ENCODE measurements around the gene LARP1B.
"Not testable (repeated sequence)": the region's sequence is repeated elsewhere in the genome, so short reads cannot be mapped to it uniquely, and the experiment has no call there.

DNA sequence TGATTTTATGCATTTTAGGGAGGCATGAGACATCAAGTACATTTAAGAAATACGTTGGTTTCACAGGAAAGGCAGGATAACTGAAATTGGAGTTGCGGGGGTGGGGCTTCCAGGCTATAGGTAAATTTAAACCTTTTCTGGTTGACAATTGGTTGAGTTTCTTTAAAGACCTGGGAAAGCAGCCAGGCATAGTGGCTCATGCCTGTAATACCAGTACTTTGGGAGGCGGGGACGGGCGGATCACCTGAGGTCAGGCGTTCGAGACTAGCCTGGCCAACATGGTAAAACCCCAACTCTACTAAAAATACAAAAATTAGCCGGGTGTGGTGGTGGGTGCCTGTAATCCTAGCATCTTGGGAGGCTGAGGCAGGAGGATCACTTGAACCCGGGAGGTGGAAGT is 6.2 kb upstream of the LARP1B start:
- TF ChIP-seq, protein P1, sequence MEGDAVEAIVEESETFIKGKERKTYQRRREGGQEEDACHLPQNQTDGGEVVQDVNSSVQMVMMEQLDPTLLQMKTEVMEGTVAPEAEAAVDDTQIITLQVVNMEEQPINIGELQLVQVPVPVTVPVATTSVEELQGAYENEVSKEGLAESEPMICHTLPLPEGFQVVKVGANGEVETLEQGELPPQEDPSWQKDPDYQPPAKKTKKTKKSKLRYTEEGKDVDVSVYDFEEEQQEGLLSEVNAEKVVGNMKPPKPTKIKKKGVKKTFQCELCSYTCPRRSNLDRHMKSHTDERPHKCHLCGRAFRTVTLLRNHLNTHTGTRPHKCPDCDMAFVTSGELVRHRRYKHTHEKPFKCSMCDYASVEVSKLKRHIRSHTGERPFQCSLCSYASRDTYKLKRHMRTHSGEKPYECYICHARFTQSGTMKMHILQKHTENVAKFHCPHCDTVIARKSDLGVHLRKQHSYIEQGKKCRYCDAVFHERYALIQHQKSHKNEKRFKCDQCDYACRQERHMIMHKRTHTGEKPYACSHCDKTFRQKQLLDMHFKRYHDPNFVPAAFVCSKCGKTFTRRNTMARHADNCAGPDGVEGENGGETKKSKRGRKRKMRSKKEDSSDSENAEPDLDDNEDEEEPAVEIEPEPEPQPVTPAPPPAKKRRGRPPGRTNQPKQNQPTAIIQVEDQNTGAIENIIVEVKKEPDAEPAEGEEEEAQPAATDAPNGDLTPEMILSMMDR (IDR thresholded peaks at IDR 0.05; ENCODE audit: low read depth, low read length) = not testable (repeated sequence)
- not testable (repeated sequence) for TF ChIP-seq EZH2phosphoT487 (IDR thresholded peaks at IDR 0.05; ENCODE audit: low read depth)

Data from OCI-LY3 (cell line).